Parathyroid adenoma (tissue), 2 donors: ENCODE data around the gene IGFBP2.

Experiments used
- H2AFZ ChIP-seq: fragments of 300-600 bp; sonication (generic); one replicate; pipeline ENCODE4 v1.7.0; 2017; ENCODE audit warnings: antibody characterized with exemption, mild to moderate bottlenecking
- H3K27ac ChIP-seq: fragments of 300-600 bp; sonication (generic); one replicate; pipeline ENCODE4 v1.7.0; 2017
- H3K27me3 ChIP-seq: fragments of 300-600 bp; sonication (generic); one replicate; pipeline ENCODE4 v1.7.0; 2017; ENCODE audit warnings: low read length; ENCODE audit not compliant: control insufficient read depth, insufficient read depth
- H3K36me3 ChIP-seq: fragments of 300-600 bp; sonication (generic); one replicate; pipeline ENCODE4 v1.7.0; 2017; ENCODE audit warnings: low read length; ENCODE audit not compliant: control insufficient read depth, insufficient read depth
- H3K4me1 ChIP-seq: fragments of 300-600 bp; sonication (generic); one replicate; pipeline ENCODE4 v1.7.0; 2017; ENCODE audit warnings: control low read depth
- H3K4me2 ChIP-seq: fragments of 300-600 bp; sonication (generic); one replicate; pipeline ENCODE4 v1.7.0; 2017; ENCODE audit warnings: low read length
- H3K4me3 ChIP-seq: fragments of 300-600 bp; sonication (generic); one replicate; pipeline ENCODE4 v1.7.0; 2017; ENCODE audit warnings: low read depth, low read length
- H3K79me2 ChIP-seq: fragments of 300-600 bp; sonication (generic); one replicate; pipeline ENCODE4 v1.7.0; 2017; ENCODE audit warnings: control low read depth
- H3K9ac ChIP-seq: fragments of 300-600 bp; sonication (generic); one replicate; pipeline ENCODE4 v1.7.0; 2017; ENCODE audit warnings: mild to moderate bottlenecking
- H3K9me3 ChIP-seq: fragments of 300-600 bp; sonication (generic); one replicate; pipeline ENCODE4 v1.7.0; 2017; ENCODE audit warnings: low read length; ENCODE audit not compliant: control insufficient read depth
- CTCF ChIP-seq: fragments of 300-600 bp; sonication (generic); IDR thresholded peaks from one replicate; pipeline ENCODE4 v1.7.0; 2017; ENCODE audit warnings: antibody characterized with exemption, mild to moderate bottlenecking
- donor health status: primary hyperparathyroidism.

The IGFBP2 gene

GRCh38 chr2:216710551-216711301, 77.5 kb downstream of the IGFBP2 start:
- Histone ChIP-seq H3K4me3 (no peak overlapping the region), H3K27me3 (no peaks in the 10 kb centered on the region), H3K4me1 (no peaks in the 10 kb centered on the region), H2AFZ (no peak overlapping the region), H3K9ac (no peak overlapping the region), H3K79me2 (no peaks in the 10 kb centered on the region), H3K9me3 (peaks cover 3% of the 10 kb centered on the region), H3K27ac (no peak overlapping the region), H3K36me3 (no peaks in the 10 kb centered on the region), H3K4me2 (no peak overlapping the region)
- TF ChIP-seq CTCF: no peak

GRCh38 chr2:216711348-216711747, 78.1 kb downstream of the IGFBP2 start:
- no peak overlapping the region for H3K9ac ChIP-seq
- peaks cover 3% of the 10 kb centered on the region for H3K9me3 ChIP-seq
- no peaks in the 10 kb centered on the region for H3K79me2 ChIP-seq
- H3K4me3 ChIP-seq: no peak overlapping the region
- H3K4me2 ChIP-seq: no peak overlapping the region
- H2AFZ ChIP-seq: no peak overlapping the region
- H3K27me3 ChIP-seq: no peaks in the 10 kb centered on the region
- H3K27ac ChIP-seq: no peak overlapping the region
- H3K4me1 ChIP-seq: no peaks in the 10 kb centered on the region
- no peak for TF ChIP-seq CTCF
- no peaks in the 10 kb centered on the region for H3K36me3 ChIP-seq

- no peaks in the 10 kb centered on the region for H3K79me2 ChIP-seq
- H3K9me3 ChIP-seq: peaks cover 3% of the 10 kb centered on the region
- H3K27ac ChIP-seq: no peak overlapping the region
- no peak overlapping the region for H2AFZ ChIP-seq
- no peaks in the 10 kb centered on the region for H3K36me3 ChIP-seq
- no peaks in the 10 kb centered on the region for H3K4me1 ChIP-seq
- no peak overlapping the region for H3K4me2 ChIP-seq
- no peak overlapping the region for H3K9ac ChIP-seq
- no peak for TF ChIP-seq CTCF
- H3K4me3 ChIP-seq: no peak overlapping the region
- no peaks in the 10 kb centered on the region for H3K27me3 ChIP-seq
Measured at GRCh38 chr2:216713691-216714336, 80.6 kb downstream of the IGFBP2 start.
